Upper lobe of left lung (tissue), 6 donors: ENCODE data around the gene SLC12A7. TPM values are rescaled to one million over a fixed set of nuclear protein-coding genes. Genes with fewer than 3 reads are reported as not detected.
A peak's percentile ranks its signal among the peaks of the same experiment; 100 is the strongest.

Experiments
- ATAC-seq, 2 donors: fragments of 200-7000 bp; cut with Tn5 transposase; one replicate each; pipeline ENCODE4 v1.9.1; 2022; ENCODE audit warnings: mild to moderate bottlenecking in 2 of 2, moderate library complexity in 2 of 2; ENCODE audit not compliant: low FRiP score in 2 of 2
- DNase-seq, 2 donors: peaks; one replicate each; pipeline ENCODE4 v3.0.0-alpha.2; 2019 to 2020
- H3K27ac ChIP-seq, 4 donors: fragments of 200-600 bp; sonication (generic); one replicate each; pipeline ENCODE4 v1.5.1; 2016 to 2019
- H3K27me3 ChIP-seq, 4 donors: fragments of 200-600 bp; sonication (generic); one replicate each; pipeline ENCODE4 v1.5.1; 2017 to 2019
- H3K36me3 ChIP-seq, 4 donors: fragments of 200-600 bp; sonication (generic); one replicate each; pipeline ENCODE4 v1.5.1; 2016 to 2019
- H3K4me1 ChIP-seq, 4 donors: fragments of 200-600 bp; sonication (generic); one replicate each; pipeline ENCODE4 v1.5.1; 2018 to 2019
- H3K4me3 ChIP-seq, 4 donors: fragments of 200-600 bp; sonication (generic); one replicate each; pipeline ENCODE4 v1.5.1; 2017 to 2019; ENCODE audit warnings: mild to moderate bottlenecking in 2 of 4, moderate library complexity in 1 of 4
- H3K9me3 ChIP-seq, 4 donors: fragments of 200-600 bp; sonication (generic); one replicate each; pipeline ENCODE4 v1.5.1; 2018 to 2019
- EP300 ChIP-seq, 4 donors: sonication (generic); formaldehyde crosslinking; IDR thresholded peaks; one replicate each; pipeline ENCODE4 v1.5.1; 2017; ENCODE audit warnings: antibody characterized with exemption in 4 of 4, control low read depth in 2 of 4
- POLR2A ChIP-seq, 4 donors: fragments of 450-650 bp; IDR thresholded peaks; one replicate each; pipeline ENCODE4 v1.5.1; 2016 to 2017; ENCODE audit warnings: antibody characterized with exemption in 4 of 4, mild to moderate bottlenecking in 2 of 4
- POLR2AphosphoS5 ChIP-seq, 2 donors: sonication (generic); formaldehyde crosslinking; IDR thresholded peaks; one replicate each; pipeline ENCODE4 v1.5.1; 2017; ENCODE audit warnings: antibody characterized with exemption in 2 of 2
- WGBS, 2 donors: methylation state at CpG; one replicate each; pipeline ENCODE4 v1.1.5; 2017 to 2018; 5-methylcytosine and 5-hydroxymethylcytosine counted together
- total RNA-seq, 6 donors: library from RNA; depleted of rRNA in 4 of 6; stranded (reverse); fragments of >200 nt in 4 of 6; gene quantifications; one replicate each; pipeline versions ENCODE4 v1.1.0 to v1.2.1, GENCODE V29; 2016 to 2021
- TF ChIP-seq, protein P1 (sequence below), 6 experiments: fragments of 450-650 bp in 4 of 6; fragments of 200-600 bp in 2 of 6; sonication (generic) in 2 of 6; IDR thresholded peaks; one replicate each; pipeline ENCODE4 v1.5.1; 2016 to 2019; ENCODE audit warnings: antibody characterized with exemption in 6 of 6
- donor health status: DM: no; HTN: no; CAD: no; lungs with moderate emphysema.
- donor health status: DM: no; HTN: yes; CAD: no; lungs with severe emphysema.

The SLC12A7 gene
- total RNA-seq, 6 donors from 2014 or later, result 31.3 to 138 (median 48.5) TPM

DNA sequence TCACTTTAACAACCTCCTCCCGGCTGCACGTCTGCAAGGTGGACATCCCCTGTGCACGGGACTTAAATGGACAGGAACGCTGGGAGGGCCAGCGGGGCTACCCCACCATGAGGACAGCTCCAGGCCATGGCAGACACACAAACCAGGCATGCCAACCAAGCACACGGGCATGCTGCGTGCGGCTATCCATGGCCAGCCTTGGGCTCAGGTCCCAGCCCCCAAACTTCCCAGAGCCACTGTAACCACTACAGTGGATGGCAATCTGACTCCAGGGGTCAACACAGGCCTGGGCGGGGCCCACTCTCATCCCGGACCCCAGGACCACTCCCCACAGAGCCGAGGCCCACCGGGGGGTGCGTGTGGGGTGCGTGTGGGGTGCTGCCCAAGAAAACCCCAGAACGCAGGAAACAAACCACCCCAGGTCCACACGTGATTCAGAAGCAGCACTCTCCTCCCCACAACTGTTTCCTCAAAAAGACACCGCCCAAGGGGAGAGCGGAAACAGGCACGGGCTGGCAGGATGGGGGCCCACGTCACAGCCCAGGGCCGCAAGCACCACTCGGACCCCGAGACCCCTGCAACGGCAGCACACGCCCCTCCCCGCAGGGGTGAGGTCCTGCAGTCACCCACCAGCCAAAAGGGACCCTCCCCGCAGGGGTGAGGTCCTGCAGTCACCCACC, 7.4 kb downstream of the SLC12A7 start:
- WGBS, 2 donors, result 52 to 58% methylated on average over 11 to 26 of the region's 27 CpGs
- Histone ChIP-seq H3K9me3 (no peaks in the 10 kb centered on the region), H3K27ac (peak overlapping the region; percentile 59 to 79 (median 72)), H3K27me3 (no peaks in the 10 kb centered on the region), H3K4me3 (no peak overlapping the region), H3K4me1 (peaks cover 56 to 93% (median 58%) of the 10 kb centered on the region in 4 donors), H3K36me3 (no peaks in the 10 kb centered on the region)
- ATAC-seq (no peak), DNase-seq (peak in 1 of 2 donors; percentile 70)
- TF ChIP-seq EP300 (IDR thresholded peaks at IDR 0.05), result no peak
- TF ChIP-seq POLR2AphosphoS5 (IDR thresholded peaks at IDR 0.05), result peak in 1 of 2 donors; percentile 27
- TF ChIP-seq, protein P1, sequence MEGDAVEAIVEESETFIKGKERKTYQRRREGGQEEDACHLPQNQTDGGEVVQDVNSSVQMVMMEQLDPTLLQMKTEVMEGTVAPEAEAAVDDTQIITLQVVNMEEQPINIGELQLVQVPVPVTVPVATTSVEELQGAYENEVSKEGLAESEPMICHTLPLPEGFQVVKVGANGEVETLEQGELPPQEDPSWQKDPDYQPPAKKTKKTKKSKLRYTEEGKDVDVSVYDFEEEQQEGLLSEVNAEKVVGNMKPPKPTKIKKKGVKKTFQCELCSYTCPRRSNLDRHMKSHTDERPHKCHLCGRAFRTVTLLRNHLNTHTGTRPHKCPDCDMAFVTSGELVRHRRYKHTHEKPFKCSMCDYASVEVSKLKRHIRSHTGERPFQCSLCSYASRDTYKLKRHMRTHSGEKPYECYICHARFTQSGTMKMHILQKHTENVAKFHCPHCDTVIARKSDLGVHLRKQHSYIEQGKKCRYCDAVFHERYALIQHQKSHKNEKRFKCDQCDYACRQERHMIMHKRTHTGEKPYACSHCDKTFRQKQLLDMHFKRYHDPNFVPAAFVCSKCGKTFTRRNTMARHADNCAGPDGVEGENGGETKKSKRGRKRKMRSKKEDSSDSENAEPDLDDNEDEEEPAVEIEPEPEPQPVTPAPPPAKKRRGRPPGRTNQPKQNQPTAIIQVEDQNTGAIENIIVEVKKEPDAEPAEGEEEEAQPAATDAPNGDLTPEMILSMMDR (IDR thresholded peaks at IDR 0.05), result no peak

DNA sequence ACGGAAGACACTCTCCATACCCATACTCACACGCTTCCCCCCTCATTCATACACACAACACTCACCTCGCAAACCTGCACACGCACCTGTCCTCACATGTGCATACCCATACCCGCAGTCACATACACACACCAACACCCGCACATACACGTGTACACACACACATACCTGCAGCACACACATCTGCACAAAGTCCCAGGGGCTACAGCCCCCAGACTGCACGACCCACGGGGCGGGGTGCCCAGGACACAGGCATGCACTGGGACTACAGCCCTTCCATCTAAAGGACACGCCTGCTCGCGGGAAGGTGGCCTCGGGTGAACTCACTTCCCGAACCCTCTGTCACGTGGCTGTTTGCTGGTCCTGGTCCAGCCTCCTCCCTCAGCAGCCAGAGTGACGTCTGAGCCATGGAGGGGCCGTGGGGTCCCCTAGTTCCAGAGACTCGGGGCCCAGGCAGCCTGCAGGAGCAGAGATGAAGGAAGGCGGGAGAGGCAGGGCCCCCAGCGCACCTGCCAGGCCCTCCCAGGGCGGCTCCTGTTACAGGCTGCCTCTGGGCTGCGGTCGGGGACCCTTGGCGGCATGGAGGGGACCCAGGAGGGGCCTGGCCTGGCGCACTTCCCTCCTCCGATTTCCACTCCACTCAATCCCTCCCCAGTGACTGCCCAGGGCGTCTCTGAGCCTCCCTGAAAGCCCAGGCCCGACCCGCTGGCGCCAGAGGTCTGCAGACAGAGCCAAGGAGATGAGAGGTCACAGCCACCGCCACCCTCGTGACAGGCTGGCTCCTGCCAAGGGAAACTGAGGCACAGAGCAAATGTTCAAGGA, 8.1 kb downstream of the SLC12A7 start:
- ATAC-seq (peak; percentile 47 to 54), DNase-seq (peak; percentile 78 to 84)
- Histone ChIP-seq H3K4me3 (peak overlapping the region in 3 of 4 donors; percentile 6 to 33 (median 25)), H3K9me3 (no peaks in the 10 kb centered on the region), H3K27ac (peak overlapping the region; percentile 59 to 79 (median 72)), H3K27me3 (no peaks in the 10 kb centered on the region), H3K36me3 (no peaks in the 10 kb centered on the region), H3K4me1 (peaks cover 50 to 85% (median 55%) of the 10 kb centered on the region in 4 donors)
- TF ChIP-seq, protein P1 (IDR thresholded peaks at IDR 0.05), result no peak
- no peak for TF ChIP-seq POLR2A (IDR thresholded peaks at IDR 0.05)
- peak in 1 of 4 donors; percentile 48 for TF ChIP-seq EP300 (IDR thresholded peaks at IDR 0.05)
- peak in 1 of 2 donors; percentile 65 for TF ChIP-seq POLR2AphosphoS5 (IDR thresholded peaks at IDR 0.05)
- 23 to 50% methylated on average over 12 to 29 of the region's 33 CpGs for WGBS, 2 donors

DNA sequence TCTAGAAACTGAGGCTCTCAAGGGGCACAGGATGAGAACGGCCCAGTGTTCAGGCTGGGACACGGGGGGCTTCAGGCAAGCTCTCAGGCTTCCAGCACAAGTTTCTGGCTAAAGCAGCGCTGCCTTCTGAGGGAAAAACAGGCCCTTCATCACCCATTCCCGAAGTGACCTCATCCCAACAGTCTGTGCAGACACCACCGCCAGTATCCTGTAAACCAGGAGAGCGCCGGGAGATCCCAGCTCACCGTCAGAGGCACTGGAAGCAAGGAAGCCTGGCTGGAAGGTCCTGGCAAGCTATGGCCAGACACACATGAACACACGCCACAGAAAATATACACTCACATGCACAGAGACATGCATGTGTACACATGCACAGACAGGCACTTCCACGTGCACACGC, 8.8 kb downstream of the SLC12A7 start:
- peaks cover 50 to 81% (median 55%) of the 10 kb centered on the region in 4 donors for H3K4me1 ChIP-seq
- no peaks in the 10 kb centered on the region for H3K27me3 ChIP-seq
- TF ChIP-seq, protein P1 (IDR thresholded peaks at IDR 0.05), result no peak
- no peak for TF ChIP-seq POLR2AphosphoS5 (IDR thresholded peaks at IDR 0.05)
- TF ChIP-seq POLR2A (IDR thresholded peaks at IDR 0.05), result no peak
- TF ChIP-seq EP300 (IDR thresholded peaks at IDR 0.05), result no peak
- no peaks in the 10 kb centered on the region for H3K36me3 ChIP-seq
- no peaks in the 10 kb centered on the region for H3K9me3 ChIP-seq
- H3K4me3 ChIP-seq, result peak overlapping the region in 1 of 4 donors; percentile 33
- DNase-seq (no peak), ATAC-seq (no peak)
- WGBS, 2 donors, result 65 to 72% methylated on average over 7 to 11 of the region's 11 CpGs
- peak overlapping the region in 2 of 4 donors; percentile 21 to 26 for H3K27ac ChIP-seq

DNA sequence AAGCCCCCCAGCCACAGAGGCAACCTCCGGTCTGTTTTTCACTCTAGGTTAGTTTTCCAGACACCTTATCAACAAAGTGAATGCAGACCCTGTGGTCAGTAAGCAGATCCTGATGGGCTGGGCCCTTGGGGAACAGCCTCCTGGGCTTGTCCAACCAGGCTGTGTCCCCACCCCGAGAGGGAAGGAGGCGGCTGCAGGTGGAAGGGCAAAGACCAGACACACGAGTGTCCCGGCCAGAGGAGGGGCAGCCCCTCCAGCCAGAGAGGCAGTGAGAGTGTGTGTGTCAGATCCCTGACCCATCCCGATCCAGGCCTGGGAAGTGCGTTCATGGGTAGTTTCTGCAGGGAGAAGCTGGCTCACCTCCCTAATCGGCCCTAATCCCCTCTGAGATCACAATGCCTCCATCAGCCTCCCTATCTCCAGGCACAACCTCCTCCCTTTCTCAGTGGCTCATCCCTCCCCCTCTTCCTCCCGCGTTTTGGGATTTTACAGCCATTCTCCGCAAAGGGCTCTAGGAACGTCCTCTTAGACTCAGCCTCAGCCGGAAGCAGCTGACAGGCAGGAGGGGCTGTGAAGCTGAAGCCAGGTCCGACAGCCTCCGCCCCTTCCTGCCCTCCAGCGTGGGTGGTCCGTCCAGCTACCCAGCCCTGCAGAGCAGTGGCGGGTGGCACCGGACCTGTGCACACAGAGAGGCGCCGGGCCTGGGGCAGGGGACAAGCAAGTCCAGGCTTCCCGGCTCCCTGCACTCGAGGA, 9.7 kb downstream of the SLC12A7 start:
- DNase-seq, result peak; percentile 42 to 71
- no peaks in the 10 kb centered on the region for H3K36me3 ChIP-seq
- peak overlapping the region in 1 of 4 donors; percentile 12 for H3K4me3 ChIP-seq
- H3K27me3 ChIP-seq, result no peaks in the 10 kb centered on the region
- ATAC-seq, result peak; percentile 2 to 6
- H3K4me1 ChIP-seq, result peaks cover 47 to 72% (median 53%) of the 10 kb centered on the region in 4 donors
- WGBS, 2 donors, result 45 to 66% methylated on average over 13 to 23 of the region's 23 CpGs
- no peaks in the 10 kb centered on the region for H3K9me3 ChIP-seq
- TF ChIP-seq, protein P1 (IDR thresholded peaks at IDR 0.05), result no peak
- TF ChIP-seq POLR2AphosphoS5 (IDR thresholded peaks at IDR 0.05), result peak in 1 of 2 donors; percentile 18
- TF ChIP-seq POLR2A (IDR thresholded peaks at IDR 0.05), result no peak
- no peak for TF ChIP-seq EP300 (IDR thresholded peaks at IDR 0.05)
- peak overlapping the region in 3 of 4 donors; percentile 21 to 50 (median 26) for H3K27ac ChIP-seq
